AG08395 (cell line): Measurements from ENCODE around the gene IRF2BPL.
A peak's percentile ranks its signal among the peaks of the same experiment; 100 is the strongest.

Experiments
- DNase-seq: peaks from one replicate; pipeline ENCODE4 v3.0.0; 2012; ENCODE audit warnings: mixed read lengths, low spot score

The IRF2BPL gene

GRCh38 chr14:77009014-77009413, 19.5 kb downstream of the IRF2BPL start:
- no peak for DNase-seq

GRCh38 chr14:77008541-77008940, 20.0 kb downstream of the IRF2BPL start:
- DNase-seq, result no peak

GRCh38 chr14:77007975-77008421, 20.5 kb downstream of the IRF2BPL start:
- no peak for DNase-seq

GRCh38 chr14:77007183-77007974, 21.1 kb downstream of the IRF2BPL start:
- no peak for DNase-seq

- DNase-seq, result no peak
Measured at GRCh38 chr14:77006132-77006531, 22.4 kb downstream of the IRF2BPL start.

- no peak for DNase-seq
Measured at GRCh38 chr14:77005559-77005958, 22.9 kb downstream of the IRF2BPL start.

GRCh38 chr14:77004711-77005460, 23.6 kb downstream of the IRF2BPL start:
- no peak for DNase-seq

GRCh38 chr14:77003960-77004710, 24.4 kb downstream of the IRF2BPL start:
- DNase-seq, result no peak

- DNase-seq, result no peak
Measured at GRCh38 chr14:77002889-77003288, 25.6 kb downstream of the IRF2BPL start.

- DNase-seq, result no peak
Measured at GRCh38 chr14:77002335-77002734, 26.2 kb downstream of the IRF2BPL start.

- DNase-seq, result peak; percentile 78
Measured at GRCh38 chr14:77000340-77001270, 27.9 kb downstream of the IRF2BPL start.

GRCh38 chr14:76998910-76999309, 29.6 kb downstream of the IRF2BPL start:
- DNase-seq, result no peak

- DNase-seq, result no peak
Measured at GRCh38 chr14:76997257-76997970, 31.1 kb downstream of the IRF2BPL start.

- DNase-seq, result no peak
Measured at GRCh38 chr14:76996563-76997146, 31.9 kb downstream of the IRF2BPL start.

GRCh38 chr14:76995279-76996035, 33.1 kb downstream of the IRF2BPL start:
- DNase-seq, result no peak

GRCh38 chr14:76993752-76994151, 34.8 kb downstream of the IRF2BPL start:
- no peak for DNase-seq

- DNase-seq, result no peak
Measured at GRCh38 chr14:76990084-76990483, 38.4 kb downstream of the IRF2BPL start.

GRCh38 chr14:76987956-76988520, 40.5 kb downstream of the IRF2BPL start:
- DNase-seq, result no peak

GRCh38 chr14:76986231-76986565, 42.3 kb downstream of the IRF2BPL start:
- no peak for DNase-seq
